Retinal pigment epithelial cell (primary cell): Measurements from ENCODE around the gene PLD6.
A peak's percentile ranks its signal among the peaks of the same experiment; 100 is the strongest.

Experiments
- DNase-seq: peaks from one replicate; pipeline ENCODE4 v3.0.0-alpha.2; 2010; ENCODE audit warnings: low read depth
- H3K4me3 ChIP-seq: 2 replicates; pipeline ENCODE4 v1.5.1; 2011; ENCODE audit warnings: mild to moderate bottlenecking, low read length, control low read depth, moderate library complexity
- CTCF ChIP-seq: conservative IDR thresholded peaks from 2 replicates; pipeline ENCODE4 v1.5.1; 2011; ENCODE audit warnings: low read depth, low read length, control low read depth, inconsistent platforms

The PLD6 gene

GRCh38 chr17:17151962-17152361, 54.2 kb downstream of the PLD6 start:
- peak; percentile 66 for DNase-seq
- H3K4me3 ChIP-seq, result no peak overlapping the region
- no peak for TF ChIP-seq CTCF

- no peak for DNase-seq
- TF ChIP-seq CTCF, result no peak
- no peak overlapping the region for H3K4me3 ChIP-seq
These were observed 54.6 kb downstream of the PLD6 start for GRCh38 chr17:17151541-17151940.

GRCh38 chr17:17151055-17151454, 55.1 kb downstream of the PLD6 start:
- no peak overlapping the region for H3K4me3 ChIP-seq
- peak; percentile 18 for DNase-seq
- no peak for TF ChIP-seq CTCF
